ENCODE measurements around the gene CTCF. TPM values are rescaled to one million over a fixed set of nuclear protein-coding genes. Genes with fewer than 3 reads are reported as not detected.

CTCF gene
- total RNA-seq, 1 experiment from 2014 or later, result 30.3 TPM

GRCh38 chr16:67683767-67684166 is 121.4 kb downstream of the CTCF start:
- Histone ChIP-seq H3K36me3 (ENCODE audit: low read depth, low read length) (no peaks in the 10 kb centered on the region; the same call in 1 of the 2 replicates), H3K79me2 (ENCODE audit: low read length) (no peaks in the 10 kb centered on the region), H3K9me2 (replicated peaks; ENCODE audit: low read length) (no peaks in the 10 kb centered on the region), H3F3A (ENCODE audit: low read length, unreplicated experiment) (no peaks in the 10 kb centered on the region), H3K4me3 (ENCODE audit: low read length) (no peak overlapping the region), H3K4me1 (ENCODE audit: insufficient read depth, low read length) (0 out of 2 replicates have a peak, but pooled peaks cover 3% of the 10 kb centered on the region), H4K20me1 (ENCODE audit: low read length) (no peaks in the 10 kb centered on the region), H3K27me3 (ENCODE audit: low read length) (no peaks in the 10 kb centered on the region), H2AFZ (ENCODE audit: low read length) (no peak overlapping the region), H3K4me2 (ENCODE audit: low read length) (no peak overlapping the region), H3K9me3 (ENCODE audit: low read length) (no peaks in the 10 kb centered on the region), H3K9ac (ENCODE audit: low read length) (no peak overlapping the region), H3K27ac (ENCODE audit: low read length) (peak overlapping the region; percentile 61)
- no peak for TF ChIP-seq EZH2phosphoT487 (IDR thresholded peaks at IDR 0.05; ENCODE audit: borderline replicate concordance, low read length)
- DNase-seq (peak; percentile 29), ATAC-seq (no peak)
- no TSS peak for BruUV-seq (replicated peaks)
- ChIA-PET POLR2A (ENCODE audit: unreplicated experiment) (no interaction called here), CTCF (no interaction called here)
- intact Hi-C loops (cut with micrococcal nuclease), result no loop called here

GRCh38 chr16:67685388-67686112 is 123.2 kb downstream of the CTCF start:
- Histone ChIP-seq H3K9ac (ENCODE audit: low read length) (no peak overlapping the region), H3K79me2 (ENCODE audit: low read length) (no peaks in the 10 kb centered on the region), H3K4me3 (ENCODE audit: low read length) (no peak overlapping the region), H2AFZ (ENCODE audit: low read length) (no peak overlapping the region), H3K27ac (ENCODE audit: low read length) (peak overlapping the region; percentile 29), H3F3A (ENCODE audit: low read length, unreplicated experiment) (no peaks in the 10 kb centered on the region), H3K4me2 (ENCODE audit: low read length) (no peak overlapping the region), H4K20me1 (ENCODE audit: low read length) (no peaks in the 10 kb centered on the region), H3K9me3 (ENCODE audit: low read length) (no peaks in the 10 kb centered on the region), H3K36me3 (ENCODE audit: low read depth, low read length) (no peaks in the 10 kb centered on the region; the same call in 1 of the 2 replicates), H3K4me1 (ENCODE audit: insufficient read depth, low read length) (0 out of 2 replicates have a peak, but pooled peaks cover 3% of the 10 kb centered on the region), H3K27me3 (ENCODE audit: low read length) (no peaks in the 10 kb centered on the region), H3K9me2 (replicated peaks; ENCODE audit: low read length) (no peaks in the 10 kb centered on the region)
- DNase-seq, result no peak
- BruUV-seq (replicated peaks), result no TSS peak
- intact Hi-C loops (cut with micrococcal nuclease), result no loop called here
- CTCF ChIA-PET, result no interaction called here
- TF ChIP-seq, protein P1, sequence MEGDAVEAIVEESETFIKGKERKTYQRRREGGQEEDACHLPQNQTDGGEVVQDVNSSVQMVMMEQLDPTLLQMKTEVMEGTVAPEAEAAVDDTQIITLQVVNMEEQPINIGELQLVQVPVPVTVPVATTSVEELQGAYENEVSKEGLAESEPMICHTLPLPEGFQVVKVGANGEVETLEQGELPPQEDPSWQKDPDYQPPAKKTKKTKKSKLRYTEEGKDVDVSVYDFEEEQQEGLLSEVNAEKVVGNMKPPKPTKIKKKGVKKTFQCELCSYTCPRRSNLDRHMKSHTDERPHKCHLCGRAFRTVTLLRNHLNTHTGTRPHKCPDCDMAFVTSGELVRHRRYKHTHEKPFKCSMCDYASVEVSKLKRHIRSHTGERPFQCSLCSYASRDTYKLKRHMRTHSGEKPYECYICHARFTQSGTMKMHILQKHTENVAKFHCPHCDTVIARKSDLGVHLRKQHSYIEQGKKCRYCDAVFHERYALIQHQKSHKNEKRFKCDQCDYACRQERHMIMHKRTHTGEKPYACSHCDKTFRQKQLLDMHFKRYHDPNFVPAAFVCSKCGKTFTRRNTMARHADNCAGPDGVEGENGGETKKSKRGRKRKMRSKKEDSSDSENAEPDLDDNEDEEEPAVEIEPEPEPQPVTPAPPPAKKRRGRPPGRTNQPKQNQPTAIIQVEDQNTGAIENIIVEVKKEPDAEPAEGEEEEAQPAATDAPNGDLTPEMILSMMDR (conservative IDR thresholded peaks at IDR 0.05; ENCODE audit: low read depth, low read length), result no peak
- POLR2A ChIA-PET (ENCODE audit: unreplicated experiment), result no interaction called here
- ATAC-seq, result no peak

Other genes with a start within 250 kb of the CTCF start
- gene KCTD19, start 235.8 kb upstream of the CTCF start, total RNA-seq (2014; rRNA removed), result not detected in 2 replicates
- 0.92 TPM in 1 of 2 replicates, not detected in the other for gene LRRC36, start 235.7 kb upstream of the CTCF start, total RNA-seq (2014; rRNA removed)
- not detected in 2 replicates for gene TPPP3, start 169.0 kb upstream of the CTCF start, total RNA-seq (2014; rRNA removed)
- gene ZDHHC1, start 146.0 kb upstream of the CTCF start, total RNA-seq (2014; rRNA removed), result 4.8 and 5.1 TPM in 2 replicates
- 2.4 and 8.3 TPM in 2 replicates for gene HSD11B2, start 131.4 kb upstream of the CTCF start, total RNA-seq (2014; rRNA removed)
- 65.5 and 76.6 TPM in 2 replicates for gene ATP6V0D1, start 81.4 kb upstream of the CTCF start, total RNA-seq (2014; rRNA removed)
- not detected in 2 replicates for gene AGRP, start 79.0 kb upstream of the CTCF start, total RNA-seq (2014; rRNA removed)
- gene RIPOR1, start 33.7 kb upstream of the CTCF start, total RNA-seq (2014; rRNA removed), result 14.8 and 30.8 TPM in 2 replicates
- gene CARMIL2, start 82.6 kb downstream of the CTCF start, total RNA-seq (2014; rRNA removed), result 0.33 and 0.40 TPM in 2 replicates
- 26.3 and 31.7 TPM in 2 replicates for gene ACD, start 97.7 kb downstream of the CTCF start, total RNA-seq (2014; rRNA removed)
- 15.1 and 16.4 TPM in 2 replicates for gene PARD6A, start 98.4 kb downstream of the CTCF start, total RNA-seq (2014; rRNA removed)
- 12.0 and 19.4 TPM in 2 replicates for gene ENKD1, start 104.2 kb downstream of the CTCF start, total RNA-seq (2014; rRNA removed)
- not detected in 2 replicates for gene C16orf86, start 104.3 kb downstream of the CTCF start, total RNA-seq (2014; rRNA removed)
- gene GFOD2, start 156.8 kb downstream of the CTCF start, total RNA-seq (2014; rRNA removed), result 21.8 and 22.2 TPM in 2 replicates
- gene RANBP10, start 244.0 kb downstream of the CTCF start, total RNA-seq (2014; rRNA removed), result 5.5 and 7.7 TPM in 2 replicates
- 0.44 and 0.86 TPM in 2 replicates for gene TSNAXIP1, start 244.4 kb downstream of the CTCF start, total RNA-seq (2014; rRNA removed)